Ovary (tissue), 9 donors: Measurements from ENCODE around the gene MAGI1. TPM values are rescaled to one million over a fixed set of nuclear protein-coding genes. Genes with fewer than 3 reads are reported as not detected.

ENCODE experiments used
- DNase-seq, 5 donors: peaks; one replicate each; pipeline ENCODE4 v3.0.0-alpha.2; 2019 to 2020
- H3K27ac ChIP-seq, 2 donors: fragments of 200-600 bp; one replicate each; pipeline versions ENCODE4 v1.5.1 to v1.8.0; 2019 to 2022
- H3K27me3 ChIP-seq: fragments of 200-600 bp; one replicate; pipeline ENCODE4 v1.8.0; 2022
- H3K36me3 ChIP-seq: fragments of 200-600 bp; sonication (generic); one replicate; pipeline ENCODE4 v1.5.1; 2019
- H3K4me1 ChIP-seq: one replicate; pipeline ENCODE4 v1.8.1; 2013; ENCODE audit warnings: mild to moderate bottlenecking, moderate library complexity; ENCODE audit not compliant: insufficient read depth
- H3K4me3 ChIP-seq: fragments of 200-600 bp; sonication (generic); one replicate; pipeline ENCODE4 v1.5.1; 2017
- H3K9me3 ChIP-seq, 2 donors: fragments of 200-600 bp in 1 of 2; sonication (generic) in 1 of 2; one replicate each; pipeline versions ENCODE4 v1.5.1 to v1.8.1; 2013 to 2019; ENCODE audit warnings: mild to moderate bottlenecking in 1 of 2, moderate library complexity in 1 of 2
- CTCF ChIP-seq, 3 donors: fragments of 450-650 bp in 2 of 3; fragments of 200-600 bp in 1 of 3; IDR thresholded peaks; one replicate each; pipeline versions ENCODE4 v1.5.1 to v1.8.0; 2016 to 2022; ENCODE audit warnings: antibody characterized with exemption in 3 of 3, mild to moderate bottlenecking in 1 of 3
- EP300 ChIP-seq: sonication (generic); formaldehyde crosslinking; IDR thresholded peaks from one replicate; pipeline ENCODE4 v1.6.1; 2017; ENCODE audit warnings: antibody characterized with exemption
- POLR2A ChIP-seq: fragments of 450-650 bp; IDR thresholded peaks from one replicate; pipeline ENCODE4 v1.6.1; 2017; ENCODE audit warnings: antibody characterized with exemption, mild to moderate bottlenecking, moderate library complexity
- WGBS, 3 donors: extraction: QIAGEN DNeasy Blood & Tissue Kit in 1 of 3; methylation state at CpG; one replicate each; pipeline versions ENCODE4 v1.1.5 to v1.1.7; 2013 to 2017; 5-methylcytosine and 5-hydroxymethylcytosine counted together
- intact Hi-C, 4 donors: fragments of 100-400 bp; cut with DNase I; formaldehyde crosslinking; loops; one replicate each; pipeline versions ENCODE4 v1.11.0 to v1.15.1; 2022 to 2023
- polyA plus RNA-seq, 2 donors: library from polyadenylated mRNA; stranded (reverse); fragments of 200-250 nt in 1 of 2; fragments of 350-450 nt in 1 of 2; fragmentation: Illumina TruSeq in 1 of 2; extraction: RNeasy Lipid Tissue Mini Kit (QIAGEN cat#74804) in 1 of 2; gene quantifications; one replicate each; pipeline ENCODE4 v1.2.3, GENCODE V29; 2013 to 2014
- total RNA-seq, 7 donors: library from RNA; depleted of rRNA in 2 of 7; stranded (reverse); fragments of >200 nt in 2 of 7; fragmentation: NEBNext Ultra II Directional in 3 of 7; extraction: Animal tissue kit (Norgen Biotek cat#: 25700) in 3 of 7; gene quantifications; one replicate each; pipeline versions ENCODE4 v1.1.0 to v1.2.4, GENCODE V29; 2016 to 2023
- donor health status: DM: no; HTN: no; CAD: no; lungs with moderate emphysema.
- donor health status: DM: no; HTN: no; CAD: no.
- donor health status: Bipolar disorder and iron deficiency.
- donor health status: DM: yes; HTN: yes; CAD: no.
- donor health status: DM: no; HTN: no; CAD: no.
- donor health status: DM: yes; HTN: yes; CAD: no.

MAGI1 gene
- total and polyA plus RNA-seq, 9 donors = 5.5 to 35.7 (median 8.7) TPM

GRCh38 chr3:65560133-65560532 lies 478.6 kb downstream of the MAGI1 start:
- no peaks in the 10 kb centered on the region for H3K27me3 ChIP-seq
- no peaks in the 10 kb centered on the region for H3K36me3 ChIP-seq
- no peaks in the 10 kb centered on the region for H3K9me3 ChIP-seq
- no peak for TF ChIP-seq CTCF (IDR thresholded peaks at IDR 0.05)
- no peak for TF ChIP-seq EP300
- TF ChIP-seq POLR2A = no peak
- H3K4me1 ChIP-seq = no peaks in the 10 kb centered on the region
- DNase-seq = no peak
- 94 to 97% (median 95%) methylated on average over 5 of the region's 5 CpGs for WGBS, 3 donors
- H3K4me3 ChIP-seq = no peak overlapping the region
- intact Hi-C loops = no loop called here
- H3K27ac ChIP-seq = no peak overlapping the region

GRCh38 chr3:65559643-65560042 lies 479.1 kb downstream of the MAGI1 start:
- 95 to 97% (median 96%) methylated on average over 10 of the region's 10 CpGs for WGBS, 3 donors
- no peak overlapping the region for H3K27ac ChIP-seq
- intact Hi-C loops = no loop called here
- no peaks in the 10 kb centered on the region for H3K27me3 ChIP-seq
- H3K4me3 ChIP-seq = no peak overlapping the region
- no peaks in the 10 kb centered on the region for H3K36me3 ChIP-seq
- no peak for DNase-seq
- TF ChIP-seq EP300 (no peak), CTCF (IDR thresholded peaks at IDR 0.05) (no peak), POLR2A (no peak)
- H3K4me1 ChIP-seq = no peaks in the 10 kb centered on the region
- H3K9me3 ChIP-seq = no peaks in the 10 kb centered on the region

GRCh38 chr3:65558826-65559225 lies 479.9 kb downstream of the MAGI1 start:
- H3K4me1 ChIP-seq = no peaks in the 10 kb centered on the region
- H3K36me3 ChIP-seq = no peaks in the 10 kb centered on the region
- no peaks in the 10 kb centered on the region for H3K27me3 ChIP-seq
- WGBS, 3 donors = 84 to 93% (median 92%) methylated on average over 1 of the region's 1 CpG
- H3K4me3 ChIP-seq = no peak overlapping the region
- DNase-seq = no peak
- intact Hi-C loops = no loop called here
- H3K9me3 ChIP-seq = no peaks in the 10 kb centered on the region
- no peak for TF ChIP-seq EP300
- no peak overlapping the region for H3K27ac ChIP-seq

- intact Hi-C loops = no loop called here
- H3K4me1 ChIP-seq = no peaks in the 10 kb centered on the region
- no peaks in the 10 kb centered on the region for H3K27me3 ChIP-seq
- H3K4me3 ChIP-seq = no peak overlapping the region
- no peaks in the 10 kb centered on the region for H3K9me3 ChIP-seq
- DNase-seq = no peak
- H3K27ac ChIP-seq = no peak overlapping the region
- TF ChIP-seq CTCF (IDR thresholded peaks at IDR 0.05) = no peak
- no peak for TF ChIP-seq POLR2A
- TF ChIP-seq EP300 = no peak
- H3K36me3 ChIP-seq = no peaks in the 10 kb centered on the region
- WGBS, 3 donors = 79 to 81% (median 80%) methylated on average over 6 of the region's 6 CpGs
Observed at GRCh38 chr3:65557899-65558564, 480.7 kb downstream of the MAGI1 start.

- 86 to 87% (median 86%) methylated on average over 5 of the region's 5 CpGs for WGBS, 3 donors
- intact Hi-C loops = no loop called here
- Histone ChIP-seq H3K4me3 (no peak overlapping the region), H3K4me1 (no peaks in the 10 kb centered on the region), H3K36me3 (no peaks in the 10 kb centered on the region), H3K27ac (no peak overlapping the region), H3K9me3 (no peaks in the 10 kb centered on the region), H3K27me3 (no peaks in the 10 kb centered on the region)
- no peak for TF ChIP-seq POLR2A
- no peak for TF ChIP-seq EP300
- no peak for TF ChIP-seq CTCF (IDR thresholded peaks at IDR 0.05)
- DNase-seq = no peak
Observed at GRCh38 chr3:65556934-65557577, 481.7 kb downstream of the MAGI1 start.
